GM18505 (cell line): ENCODE measurements around the gene GRAP2.
"Not testable (repeated sequence)": the region's sequence is repeated elsewhere in the genome, so short reads cannot be mapped to it uniquely, and the experiment has no call there.

Source experiments
- ATAC-seq: cut with Tn5 transposase; IDR thresholded peaks from one replicate; pipeline ENCODE4 v1.9.1; 2021; ENCODE audit not compliant: unreplicated experiment
- POLR2A ChIP-seq: IDR thresholded peaks from 4 replicates; pipeline ENCODE4 v1.6.1; 2011; ENCODE audit warnings: borderline replicate concordance; ENCODE audit not compliant: insufficient read depth, insufficient read length; ENCODE audit errors: extremely low read depth

Gene GRAP2

GRCh38 chr22:39900306-39901227 lies at the start of gene GRAP2:
Gene GRAP2, plus strand, starts transcription at chr22:39901084. Its CDS starts 46,023 bp downstream, at chr22:39947107.
- no peak for ATAC-seq
- TF ChIP-seq POLR2A: no peak

- TF ChIP-seq POLR2A: no peak
- no peak for ATAC-seq
These were observed 49.1 kb upstream of the GRAP2 start for GRCh38 chr22:39851606-39852315.

GRCh38 chr22:39852799-39853198 lies 48.1 kb upstream of the GRAP2 start:
- TF ChIP-seq POLR2A: no peak
- no peak for ATAC-seq

- ATAC-seq: no peak
- no peak for TF ChIP-seq POLR2A
These were observed 44.3 kb upstream of the GRAP2 start for GRCh38 chr22:39856588-39856987.

GRCh38 chr22:39859903-39860588 lies 40.8 kb upstream of the GRAP2 start:
- TF ChIP-seq POLR2A: no peak
- no peak for ATAC-seq

- TF ChIP-seq POLR2A: no peak
- ATAC-seq: no peak
These were observed 32.1 kb upstream of the GRAP2 start for GRCh38 chr22:39868741-39869140.

GRCh38 chr22:39869797-39870196 lies 31.1 kb upstream of the GRAP2 start:
- not testable (repeated sequence) for ATAC-seq

- TF ChIP-seq POLR2A: no peak
- ATAC-seq: no peak
These were observed 29.7 kb upstream of the GRAP2 start for GRCh38 chr22:39871008-39871798.

- TF ChIP-seq POLR2A: no peak
- no peak for ATAC-seq
These were observed 28.3 kb upstream of the GRAP2 start for GRCh38 chr22:39872548-39872947.

GRCh38 chr22:39873965-39874364 lies 26.9 kb upstream of the GRAP2 start:
- ATAC-seq: no peak
- TF ChIP-seq POLR2A: no peak

- ATAC-seq: not testable (repeated sequence)
These were observed 25.6 kb upstream of the GRAP2 start for GRCh38 chr22:39875176-39875885.

GRCh38 chr22:39877079-39877845 lies 23.6 kb upstream of the GRAP2 start:
- no peak for TF ChIP-seq POLR2A
- no peak for ATAC-seq
